ENCODE data around the gene MRPL34. TPM values are rescaled to one million over a fixed set of nuclear protein-coding genes. Genes with fewer than 3 reads are reported as not detected.

MRPL34 gene
- total RNA-seq, 1 donor from 2014 or later: 84.9 TPM

DNA sequence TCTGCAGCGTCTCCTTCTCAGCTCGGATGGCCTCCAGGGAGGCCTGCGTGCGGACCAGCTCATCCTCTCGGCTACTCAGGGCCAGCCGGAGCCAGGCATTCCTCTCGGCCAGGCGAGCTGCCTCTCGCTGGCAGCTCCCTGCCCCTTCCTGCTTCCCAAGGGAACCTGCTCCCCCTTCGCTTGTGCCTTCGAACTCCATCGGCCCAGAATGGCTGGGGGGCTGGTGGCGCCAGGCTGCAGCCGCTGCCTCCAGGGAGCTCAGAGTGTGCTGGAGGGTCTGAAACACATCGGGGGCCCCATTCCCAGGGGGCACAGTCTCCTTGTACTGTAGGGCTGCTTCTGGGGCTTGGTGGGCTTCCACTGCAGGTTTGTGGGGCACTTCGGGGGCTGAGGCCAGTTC, 43.1 kb upstream of the MRPL34 start:
- no peak for ATAC-seq
- Histone ChIP-seq H3K4me1 (no peaks in the 10 kb centered on the region), H3K27ac (no peak overlapping the region), H3K4me3 (peak overlapping the region; percentile 52), H3K9me3 (no peaks in the 10 kb centered on the region), H3K36me3 (no peaks in the 10 kb centered on the region), H3K27me3 (no peaks in the 10 kb centered on the region)
- DNase-seq: no peak
- intact Hi-C loops (cut with DNase I): no loop called here
- TF ChIP-seq, protein P1, sequence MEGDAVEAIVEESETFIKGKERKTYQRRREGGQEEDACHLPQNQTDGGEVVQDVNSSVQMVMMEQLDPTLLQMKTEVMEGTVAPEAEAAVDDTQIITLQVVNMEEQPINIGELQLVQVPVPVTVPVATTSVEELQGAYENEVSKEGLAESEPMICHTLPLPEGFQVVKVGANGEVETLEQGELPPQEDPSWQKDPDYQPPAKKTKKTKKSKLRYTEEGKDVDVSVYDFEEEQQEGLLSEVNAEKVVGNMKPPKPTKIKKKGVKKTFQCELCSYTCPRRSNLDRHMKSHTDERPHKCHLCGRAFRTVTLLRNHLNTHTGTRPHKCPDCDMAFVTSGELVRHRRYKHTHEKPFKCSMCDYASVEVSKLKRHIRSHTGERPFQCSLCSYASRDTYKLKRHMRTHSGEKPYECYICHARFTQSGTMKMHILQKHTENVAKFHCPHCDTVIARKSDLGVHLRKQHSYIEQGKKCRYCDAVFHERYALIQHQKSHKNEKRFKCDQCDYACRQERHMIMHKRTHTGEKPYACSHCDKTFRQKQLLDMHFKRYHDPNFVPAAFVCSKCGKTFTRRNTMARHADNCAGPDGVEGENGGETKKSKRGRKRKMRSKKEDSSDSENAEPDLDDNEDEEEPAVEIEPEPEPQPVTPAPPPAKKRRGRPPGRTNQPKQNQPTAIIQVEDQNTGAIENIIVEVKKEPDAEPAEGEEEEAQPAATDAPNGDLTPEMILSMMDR (IDR thresholded peaks at IDR 0.05): no peak

DNA sequence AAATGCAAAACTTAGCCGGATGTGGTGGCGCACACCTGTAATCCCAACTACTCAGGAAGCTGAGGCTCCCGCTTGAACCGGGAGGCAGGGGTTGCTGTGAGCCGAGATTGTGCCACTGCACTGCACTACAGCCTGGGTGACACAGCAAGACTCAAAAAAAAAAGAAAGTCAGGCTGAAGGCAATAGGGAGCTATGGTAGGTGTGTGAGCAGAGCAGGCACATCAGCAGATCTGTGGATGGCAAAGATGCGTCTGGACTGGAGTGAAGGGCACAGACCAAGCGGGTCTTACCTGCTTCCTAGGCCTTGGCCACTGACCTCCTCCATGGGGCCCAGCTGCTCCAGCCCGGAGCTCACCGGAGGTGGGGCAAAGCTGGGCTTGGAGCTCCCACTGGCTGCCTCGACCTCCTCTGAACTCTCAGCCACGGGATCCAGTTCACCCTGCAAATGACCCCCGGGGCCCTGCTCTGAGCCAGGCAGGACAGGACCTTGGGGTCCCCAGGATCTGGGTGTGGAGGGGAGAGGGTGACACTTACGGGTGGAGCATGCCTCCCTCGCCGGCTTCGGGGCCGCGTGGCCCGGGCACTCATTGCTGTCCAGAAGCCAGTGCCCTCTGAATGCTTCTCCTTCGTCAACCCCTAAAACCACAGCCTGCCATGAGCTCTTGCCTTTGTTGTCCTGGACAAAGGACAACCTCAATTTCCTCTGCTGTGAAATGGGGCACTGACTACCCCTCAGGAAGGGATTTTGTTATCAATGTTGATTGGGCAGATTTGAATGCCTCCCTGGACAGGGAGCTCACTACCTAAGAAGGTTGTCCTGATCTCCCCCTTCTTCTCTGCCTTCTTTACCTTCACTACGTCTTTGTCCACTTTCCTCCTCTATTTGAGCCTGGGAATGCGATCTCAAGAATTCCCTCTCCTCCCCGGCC, 41.7 kb upstream of the MRPL34 start:
- peak overlapping the region; percentile 78 for H3K27ac ChIP-seq
- no peak for ATAC-seq
- no peak for DNase-seq
- intact Hi-C loops (cut with DNase I): no loop called here
- no peaks in the 10 kb centered on the region for H3K9me3 ChIP-seq
- H3K4me3 ChIP-seq: peak overlapping the region; percentile 52
- no peaks in the 10 kb centered on the region for H3K27me3 ChIP-seq
- peaks cover 4% of the 10 kb centered on the region for H3K36me3 ChIP-seq
- peaks cover 6% of the 10 kb centered on the region for H3K4me1 ChIP-seq
- TF ChIP-seq, protein P1 (IDR thresholded peaks at IDR 0.05): no peak

DNA sequence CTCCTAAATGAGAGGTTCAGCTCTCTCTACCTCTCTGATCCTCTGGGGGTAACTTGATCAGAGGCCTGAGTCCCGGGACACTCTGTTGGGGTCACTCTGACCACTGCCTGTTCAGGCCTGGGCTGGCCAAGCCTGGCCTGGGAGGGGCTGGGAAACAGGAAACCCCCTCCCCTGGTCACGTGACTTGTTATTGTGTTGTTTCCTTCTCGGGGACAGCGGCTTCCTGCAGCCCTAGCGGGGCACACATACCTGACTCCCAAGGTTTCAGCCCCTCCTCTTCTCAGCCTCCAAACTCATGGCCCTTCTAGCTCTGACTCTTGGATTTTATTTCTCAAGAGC, 41.1 kb upstream of the MRPL34 start, which contains the start of gene USHBP1:
Gene USHBP1 (minus strand): TSS at position 105 of the 339 bp plus-strand sequence. CDS start 446 bp downstream, outside the sequence.
- intact Hi-C loops (cut with DNase I): no loop called here
- DNase-seq: no peak

DNA sequence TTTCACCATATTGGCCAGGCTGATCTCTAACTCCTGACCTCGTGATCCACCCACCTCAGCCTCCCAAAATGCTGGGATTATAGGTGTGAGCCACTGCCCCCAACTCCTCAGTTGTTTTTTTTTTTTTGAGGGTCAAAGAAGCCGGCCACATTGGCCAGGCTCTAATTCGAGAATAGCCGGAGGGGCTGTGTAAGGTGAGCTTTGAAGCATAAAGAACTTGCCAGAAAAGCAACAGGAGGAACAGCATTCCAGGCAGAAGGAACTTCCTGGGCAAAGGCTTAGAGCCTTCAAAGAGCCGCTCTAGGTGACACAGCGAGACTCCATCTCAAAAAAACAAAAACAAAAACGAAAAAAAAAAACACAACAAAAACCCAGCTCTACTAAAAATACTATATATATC, 39.6 kb upstream of the MRPL34 start:
- H3K36me3 ChIP-seq: peaks cover 24% of the 10 kb centered on the region

More for the DNA sequence above, 41.1 kb upstream of the MRPL34 start, which contains the start of gene USHBP1:
- Histone ChIP-seq H3K36me3 (peaks cover 10% of the 10 kb centered on the region), H3K27me3 (no peaks in the 10 kb centered on the region), H3K4me3 (peak within 1 kb of the TSS; percentile 52), H3K27ac (peak within 1 kb of the TSS; percentile 78), H3K4me1 (peaks cover 6% of the 10 kb centered on the region), H3K9me3 (no peaks in the 10 kb centered on the region)
- TF ChIP-seq, protein P1 (IDR thresholded peaks at IDR 0.05): no peak
- ATAC-seq: no peak

DNA sequence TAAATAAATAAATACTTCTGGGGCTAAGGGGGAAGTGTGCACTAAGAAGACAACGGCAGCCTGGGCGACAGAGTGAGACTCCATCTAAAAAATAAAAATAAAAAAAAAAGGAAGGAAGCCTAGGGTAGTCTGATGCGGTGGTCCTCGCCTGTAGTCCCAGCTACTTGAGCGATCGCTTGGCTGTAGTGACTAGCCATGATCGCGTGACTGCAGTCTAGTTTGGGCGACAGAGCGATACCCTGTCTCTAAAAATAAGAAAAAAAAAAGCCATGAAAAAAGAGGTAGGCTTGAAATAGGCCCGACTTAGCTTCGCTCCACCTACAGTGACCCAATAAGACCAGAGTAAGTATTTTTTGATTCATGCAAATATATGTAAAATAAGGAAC, 39.1 kb upstream of the MRPL34 start:
- DNase-seq: no peak
- peaks cover 6% of the 10 kb centered on the region for H3K4me1 ChIP-seq
- no peaks in the 10 kb centered on the region for H3K27me3 ChIP-seq
- peaks cover 30% of the 10 kb centered on the region for H3K36me3 ChIP-seq
- no peak for ATAC-seq
- H3K4me3 ChIP-seq: peak overlapping the region; percentile 23
- H3K27ac ChIP-seq: no peak overlapping the region
- TF ChIP-seq, protein P1 (IDR thresholded peaks at IDR 0.05): no peak
- no peaks in the 10 kb centered on the region for H3K9me3 ChIP-seq
- intact Hi-C loops (cut with DNase I): no loop called here

More for the DNA sequence above, 39.6 kb upstream of the MRPL34 start:
- Histone ChIP-seq H3K9me3 (no peaks in the 10 kb centered on the region), H3K4me3 (no peak overlapping the region), H3K27ac (no peak overlapping the region), H3K4me1 (peaks cover 6% of the 10 kb centered on the region), H3K27me3 (no peaks in the 10 kb centered on the region)
- ATAC-seq (no peak), DNase-seq (no peak)
- intact Hi-C loops (cut with DNase I): no loop called here
- TF ChIP-seq, protein P1 (IDR thresholded peaks at IDR 0.05): no peak
